Stimulated activated naive CD8-positive, alpha-beta T cell treated with anti-CD3 and anti-CD28 coated beads, Interleukin-15, amount 100 ng/mL, for 72 hours (primary cell): ENCODE data around the gene ATP6V0E2.

Experiments used
- ATAC-seq: fragments of 150-1000 bp; cut with Tn5 transposase; 2 replicates; pipeline ENCODE4 v1.10.0; 2021; ENCODE audit warnings: mild to moderate bottlenecking, moderate library complexity
- DNase-seq, 2 donors: peaks; one replicate each; pipeline ENCODE4 v3.0.0; 2021 to 2022
- H3K27ac Mint-ChIP-seq, 2 donors: one replicate each; pipeline ENCODE4 v1.8.0; 2022; ENCODE audit warnings: mild to moderate bottlenecking in 2 of 2, mixed read lengths in 2 of 2, moderate library complexity in 2 of 2
- H3K27me3 Mint-ChIP-seq: one replicate; pipeline ENCODE4 v1.8.0; 2022; ENCODE audit warnings: mixed read lengths
- H3K4me1 Mint-ChIP-seq: one replicate; pipeline ENCODE4 v1.8.0; 2022; ENCODE audit warnings: mild to moderate bottlenecking, mixed read lengths
- H3K4me3 Mint-ChIP-seq, 2 donors: one replicate each; pipeline ENCODE4 v1.8.0; 2022; ENCODE audit warnings: mild to moderate bottlenecking in 2 of 2, mixed read lengths in 2 of 2, moderate library complexity in 1 of 2
- H3K9me3 Mint-ChIP-seq, 2 donors: one replicate each; pipeline ENCODE4 v1.8.0; 2022; ENCODE audit warnings: mixed read lengths in 2 of 2

Gene ATP6V0E2

GRCh38 chr7:149833495-149834130 is 40.2 kb upstream of the ATP6V0E2 start:
- no peak for ATAC-seq
- Mint-ChIP-seq H3K27ac (no peak overlapping the region), H3K9me3 (no peaks in the 10 kb centered on the region)

GRCh38 chr7:149834601-149835000 is 39.2 kb upstream of the ATP6V0E2 start:
- H3K27ac Mint-ChIP-seq: no peak overlapping the region
- DNase-seq (no peak), ATAC-seq (no peak)
- no peaks in the 10 kb centered on the region for H3K9me3 Mint-ChIP-seq
- peaks cover 16% of the 10 kb centered on the region for H3K4me1 Mint-ChIP-seq
- H3K27me3 Mint-ChIP-seq: peaks cover 24% of the 10 kb centered on the region
- H3K4me3 Mint-ChIP-seq: no peak overlapping the region

More at GRCh38 chr7:149833495-149834130, 40.2 kb upstream of the ATP6V0E2 start:
- Mint-ChIP-seq H3K4me1 (peaks cover 7% of the 10 kb centered on the region), H3K4me3 (no peak overlapping the region), H3K27me3 (peaks cover 24% of the 10 kb centered on the region)
- DNase-seq: no peak

GRCh38 chr7:149836434-149836833 is 37.3 kb upstream of the ATP6V0E2 start:
- no peak for ATAC-seq
- Mint-ChIP-seq H3K4me3 (no peak overlapping the region), H3K9me3 (no peaks in the 10 kb centered on the region), H3K27ac (no peak overlapping the region), H3K27me3 (peaks cover 14% of the 10 kb centered on the region), H3K4me1 (peaks cover 27% of the 10 kb centered on the region)
- DNase-seq: no peak

GRCh38 chr7:149837564-149838223 is 36.1 kb upstream of the ATP6V0E2 start:
- peaks cover 7% of the 10 kb centered on the region for H3K27me3 Mint-ChIP-seq
- H3K27ac Mint-ChIP-seq: no peak overlapping the region

GRCh38 chr7:149838224-149838991 is 35.4 kb upstream of the ATP6V0E2 start, which contains the start of gene ZNF862:
Gene ZNF862, plus strand, starts transcription at chr7:149838375. Its CDS starts 237 bp downstream, at chr7:149838612.
- peak within 1 kb of the TSS; percentile 2 to 88 for H3K27ac Mint-ChIP-seq
- peak within 1 kb of the TSS; percentile 74 to 91 for H3K4me3 Mint-ChIP-seq
- peak; percentile 93 to 97 for DNase-seq
- H3K9me3 Mint-ChIP-seq: no peaks in the 10 kb centered on the region
- peaks cover 35% of the 10 kb centered on the region for H3K4me1 Mint-ChIP-seq
- peak; percentile 98 for ATAC-seq
- no peaks in the 10 kb centered on the region for H3K27me3 Mint-ChIP-seq

More at GRCh38 chr7:149837564-149838223, 36.1 kb upstream of the ATP6V0E2 start:
- ATAC-seq (no peak), DNase-seq (no peak)
- Mint-ChIP-seq H3K4me3 (peak overlapping the region; percentile 74 to 75), H3K9me3 (no peaks in the 10 kb centered on the region), H3K4me1 (peaks cover 35% of the 10 kb centered on the region)

GRCh38 chr7:149838992-149839408 is 34.8 kb upstream of the ATP6V0E2 start:
- Mint-ChIP-seq H3K4me3 (peak overlapping the region; percentile 74 to 91), H3K27ac (peak overlapping the region; percentile 2 to 88), H3K9me3 (no peaks in the 10 kb centered on the region), H3K4me1 (peaks cover 37% of the 10 kb centered on the region), H3K27me3 (no peaks in the 10 kb centered on the region)
- DNase-seq: no peak
- ATAC-seq: no peak

- DNase-seq (no peak), ATAC-seq (no peak)
- Mint-ChIP-seq H3K9me3 (no peaks in the 10 kb centered on the region), H3K4me3 (peak overlapping the region in 1 of 2 donors; percentile 91), H3K4me1 (peaks cover 41% of the 10 kb centered on the region), H3K27me3 (no peaks in the 10 kb centered on the region), H3K27ac (no peak overlapping the region)
These were observed 33.8 kb upstream of the ATP6V0E2 start for GRCh38 chr7:149839933-149840332.

GRCh38 chr7:149843566-149843965 is 30.2 kb upstream of the ATP6V0E2 start:
- no peak for DNase-seq
- no peaks in the 10 kb centered on the region for H3K27me3 Mint-ChIP-seq
- peaks cover 45% of the 10 kb centered on the region for H3K4me1 Mint-ChIP-seq
- no peak for ATAC-seq
- H3K4me3 Mint-ChIP-seq: no peak overlapping the region
- H3K9me3 Mint-ChIP-seq: no peaks in the 10 kb centered on the region
- no peak overlapping the region for H3K27ac Mint-ChIP-seq

- H3K4me3 Mint-ChIP-seq: no peak overlapping the region
- ATAC-seq (no peak), DNase-seq (no peak)
- no peaks in the 10 kb centered on the region for H3K27me3 Mint-ChIP-seq
- H3K27ac Mint-ChIP-seq: no peak overlapping the region
- peaks cover 38% of the 10 kb centered on the region for H3K4me1 Mint-ChIP-seq
- H3K9me3 Mint-ChIP-seq: no peaks in the 10 kb centered on the region
These were observed 29.3 kb upstream of the ATP6V0E2 start for GRCh38 chr7:149844445-149844844.

GRCh38 chr7:149845257-149845980 is 28.4 kb upstream of the ATP6V0E2 start:
- no peak overlapping the region for H3K27ac Mint-ChIP-seq
- H3K27me3 Mint-ChIP-seq: no peaks in the 10 kb centered on the region
- peaks cover 41% of the 10 kb centered on the region for H3K4me1 Mint-ChIP-seq
- H3K9me3 Mint-ChIP-seq: no peaks in the 10 kb centered on the region
- no peak overlapping the region for H3K4me3 Mint-ChIP-seq
- ATAC-seq: no peak
- DNase-seq: no peak

GRCh38 chr7:149846021-149846420 is 27.7 kb upstream of the ATP6V0E2 start:
- Mint-ChIP-seq H3K9me3 (no peaks in the 10 kb centered on the region), H3K27ac (no peak overlapping the region), H3K4me1 (peaks cover 44% of the 10 kb centered on the region), H3K4me3 (no peak overlapping the region), H3K27me3 (no peaks in the 10 kb centered on the region)
- ATAC-seq (no peak), DNase-seq (no peak)

GRCh38 chr7:149846436-149847046 is 27.2 kb upstream of the ATP6V0E2 start:
- DNase-seq (no peak), ATAC-seq (no peak)
- Mint-ChIP-seq H3K4me3 (no peak overlapping the region), H3K27me3 (no peaks in the 10 kb centered on the region), H3K27ac (no peak overlapping the region), H3K4me1 (peaks cover 42% of the 10 kb centered on the region), H3K9me3 (no peaks in the 10 kb centered on the region)

- no peak overlapping the region for H3K4me3 Mint-ChIP-seq
- ATAC-seq: no peak
- no peaks in the 10 kb centered on the region for H3K27me3 Mint-ChIP-seq
- no peak overlapping the region for H3K27ac Mint-ChIP-seq
- no peak for DNase-seq
- peaks cover 32% of the 10 kb centered on the region for H3K4me1 Mint-ChIP-seq
- H3K9me3 Mint-ChIP-seq: no peaks in the 10 kb centered on the region
These were observed 24.6 kb upstream of the ATP6V0E2 start for GRCh38 chr7:149849174-149849573.

- Mint-ChIP-seq H3K4me3 (peak overlapping the region; percentile 4 to 14), H3K27me3 (no peaks in the 10 kb centered on the region), H3K9me3 (no peaks in the 10 kb centered on the region), H3K27ac (peak overlapping the region in 1 of 2 donors; percentile 79), H3K4me1 (peaks cover 36% of the 10 kb centered on the region)
- DNase-seq (no peak), ATAC-seq (no peak)
These were observed 23.7 kb upstream of the ATP6V0E2 start for GRCh38 chr7:149850007-149850594.

GRCh38 chr7:149850716-149851115 is 23.1 kb upstream of the ATP6V0E2 start:
- Mint-ChIP-seq H3K4me3 (no peak overlapping the region), H3K27me3 (no peaks in the 10 kb centered on the region), H3K9me3 (no peaks in the 10 kb centered on the region), H3K27ac (no peak overlapping the region), H3K4me1 (peaks cover 38% of the 10 kb centered on the region)
- DNase-seq (no peak), ATAC-seq (no peak)
